ENCODE data around the gene PGBD5. TPM values are rescaled to one million over a fixed set of nuclear protein-coding genes. Genes with fewer than 3 reads are reported as not detected.

The PGBD5 gene
- total and polyA plus RNA-seq, 9 of the 15 experiments (the other 6 are each of a cell fraction or from before 2014, with no cell fraction given): under 0.01 to 0.40 (median 0.10) TPM; not detected in 3

- TF ChIP-seq ZNF592 (IDR thresholded peaks at IDR 0.05) (no peak), PCBP2 (IDR thresholded peaks at IDR 0.05; ENCODE audit: low read depth, low read length, poor library complexity, severe bottlenecking) (no peak), ZNF232 (CRISPR knock-in tag; IDR thresholded peaks at IDR 0.05) (no peak), RBM15 (IDR thresholded peaks at IDR 0.05; ENCODE audit: insufficient read depth, low read length) (no peak), TBP (optimal IDR thresholded peaks at IDR 0.05; ENCODE audit: low read depth, low read length) (no peak), SMARCB1 (IDR thresholded peaks at IDR 0.05; ENCODE audit: insufficient read length, low read depth) (no peak), ZNF668 (CRISPR knock-in tag; IDR thresholded peaks at IDR 0.05) (no peak), ZNF639 (CRISPR knock-in tag; conservative IDR thresholded peaks at IDR 0.05 in 1 of 2, IDR thresholded peaks at IDR 0.05 in 1 of 2) (no peak), PATZ1 (CRISPR knock-in tag; IDR thresholded peaks at IDR 0.05; ENCODE audit: borderline replicate concordance) (no peak), RBFOX2 (IDR thresholded peaks at IDR 0.05; ENCODE audit: low read depth, low read length) (no peak), ZNF384 (IDR thresholded peaks at IDR 0.05; ENCODE audit: low read depth, low read length) (peak; percentile 98), ZNF184 (CRISPR knock-in tag; IDR thresholded peaks at IDR 0.05) (no peak), ZBTB33 (CRISPR knock-in tag; IDR thresholded peaks at IDR 0.05) (peak; percentile 99), ZFP36 (IDR thresholded peaks at IDR 0.05; ENCODE audit: low read depth, low read length, partially characterized antibody) (no peak), ZC3H8 (IDR thresholded peaks at IDR 0.05) (no peak), POLR2G (IDR thresholded peaks at IDR 0.05; ENCODE audit: low read depth, low read length) (no peak), SP1 (CRISPR knock-in tag; IDR thresholded peaks at IDR 0.05) (0 out of 2 replicates have a peak, but pooled peaks have one; percentile 33), NUFIP1 (IDR thresholded peaks at IDR 0.05; ENCODE audit: partially characterized antibody) (no peak)
Measured at GRCh38 chr1:230268371-230269170, 157.6 kb downstream of the PGBD5 start (continued).

Data from K562 (cell line).